Mammary epithelial cell (primary cell): ENCODE measurements around the gene CNTN2.

Experiments used
- EZH2 ChIP-seq: IDR thresholded peaks from 2 replicates; pipeline ENCODE4 v1.6.1; 2012; ENCODE audit warnings: low read length, inconsistent platforms, borderline replicate concordance
- TF ChIP-seq, protein P1 (sequence below), 2 donors: IDR thresholded peaks in 1 of 2; conservative IDR thresholded peaks in 1 of 2; 2 replicates each; pipeline ENCODE4 v1.5.1; 2011 to 2012; ENCODE audit warnings: inconsistent platforms in 2 of 2, low read length in 2 of 2, mild to moderate bottlenecking in 2 of 2, control low read depth in 1 of 2, low read depth in 1 of 2; ENCODE audit not compliant: insufficient read depth in 1 of 2; ENCODE audit errors: extremely low read depth in 1 of 2

DNA sequence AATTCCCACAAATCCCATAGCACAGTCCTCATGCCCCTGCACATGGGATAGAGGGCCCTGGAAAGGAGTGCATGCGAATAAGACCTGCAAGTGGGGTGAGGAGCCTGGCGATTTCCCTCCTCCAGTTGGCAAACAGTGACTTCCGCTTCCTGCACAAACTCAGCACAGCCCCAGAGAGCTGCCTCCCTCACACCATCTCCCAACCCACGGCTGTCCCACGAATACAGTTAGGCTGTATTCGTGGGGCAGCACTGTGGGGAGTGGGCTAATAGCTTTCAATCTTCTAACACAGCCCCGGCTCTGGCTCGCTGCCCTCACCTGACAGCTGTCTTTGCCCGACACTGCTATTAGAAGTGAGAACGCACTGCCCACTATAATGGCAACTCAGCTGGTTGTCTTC, 28.2 kb upstream of the CNTN2 start:
- TF ChIP-seq, protein P1, sequence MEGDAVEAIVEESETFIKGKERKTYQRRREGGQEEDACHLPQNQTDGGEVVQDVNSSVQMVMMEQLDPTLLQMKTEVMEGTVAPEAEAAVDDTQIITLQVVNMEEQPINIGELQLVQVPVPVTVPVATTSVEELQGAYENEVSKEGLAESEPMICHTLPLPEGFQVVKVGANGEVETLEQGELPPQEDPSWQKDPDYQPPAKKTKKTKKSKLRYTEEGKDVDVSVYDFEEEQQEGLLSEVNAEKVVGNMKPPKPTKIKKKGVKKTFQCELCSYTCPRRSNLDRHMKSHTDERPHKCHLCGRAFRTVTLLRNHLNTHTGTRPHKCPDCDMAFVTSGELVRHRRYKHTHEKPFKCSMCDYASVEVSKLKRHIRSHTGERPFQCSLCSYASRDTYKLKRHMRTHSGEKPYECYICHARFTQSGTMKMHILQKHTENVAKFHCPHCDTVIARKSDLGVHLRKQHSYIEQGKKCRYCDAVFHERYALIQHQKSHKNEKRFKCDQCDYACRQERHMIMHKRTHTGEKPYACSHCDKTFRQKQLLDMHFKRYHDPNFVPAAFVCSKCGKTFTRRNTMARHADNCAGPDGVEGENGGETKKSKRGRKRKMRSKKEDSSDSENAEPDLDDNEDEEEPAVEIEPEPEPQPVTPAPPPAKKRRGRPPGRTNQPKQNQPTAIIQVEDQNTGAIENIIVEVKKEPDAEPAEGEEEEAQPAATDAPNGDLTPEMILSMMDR (conservative IDR thresholded peaks at IDR 0.05 in 1 of 2, IDR thresholded peaks at IDR 0.05 in 1 of 2; ENCODE audit: extremely low read depth in 1 of 2, insufficient read depth in 1 of 2, low read depth in 1 of 2, low read length in 2 of 2) = no peak
- no peak for TF ChIP-seq EZH2
